HepG2 (cell line): ENCODE results near the gene MLLT1. TPM values are rescaled to one million over a fixed set of nuclear protein-coding genes. Genes with fewer than 3 reads are reported as not detected.

Source experiments
- ATAC-seq: fragments of 200-7000 bp; cut with Tn5 transposase; 3 replicates; pipeline ENCODE4 v1.9.1; 2020; ENCODE audit warnings: mild to moderate bottlenecking, moderate library complexity
- BruUV-seq: library from RNA; stranded (reverse); fragments of 400-500 nt; replicated peaks from 2 replicates; lab custom pipeline; 2021; lab: Mats Ljungman, UMichigan
- CTCF ChIA-PET: fragments of 300-600 bp; formaldehyde crosslinking; extraction: SDS; loops from one replicate; lab custom pipeline; 2021; ENCODE audit warnings: low total read pairs, inconsistent platforms, low intra/inter-chr PET ratio; lab: Yijun Ruan, JAX
- POLR2A ChIA-PET: fragments of 350-600 bp; sonication (Branson Sonifier 250); formaldehyde crosslinking; loops from one replicate; lab custom pipeline; 2020; ENCODE audit warnings: antibody characterized with exemption, inconsistent platforms; lab: Yijun Ruan, JAX
- DNase-seq: peaks from one replicate; pipeline ENCODE4 v3.0.0-alpha.2; 2015; ENCODE audit warnings: low spot score
- FAIRE-seq: peaks from 3 replicates; lab custom pipeline; 2011; peaks lifted over from hg19 to GRCh38; lab: Jason Lieb, UNC
- H2AFZ ChIP-seq: one replicate; pipeline ENCODE4 v1.6.1; 2011; ENCODE audit warnings: low read length, inconsistent platforms
- H3K27ac ChIP-seq: fragments of 300-600 bp; 3 replicates; pipeline ENCODE4 v1.8.0; 2011; ENCODE audit warnings: mixed run types, mild to moderate bottlenecking, mixed read lengths, low read length, inconsistent platforms; ENCODE audit not compliant: insufficient read depth; ENCODE audit errors: extremely low read length
- H3K27me3 ChIP-seq, 2 experiments: fragments of 200-600 bp in 1 of 2; 2 replicates in 1 of 2; 3 replicates in 1 of 2; pipeline versions ENCODE4 v1.6.0 to v1.8.0; 2011; ENCODE audit warnings: low read length in 2 of 2, mild to moderate bottlenecking in 2 of 2, moderate library complexity in 2 of 2, inconsistent platforms in 1 of 2; ENCODE audit not compliant: insufficient read depth in 2 of 2, control insufficient read depth in 1 of 2
- H3K36me3 ChIP-seq, 2 experiments: fragments of 200-600 bp in 1 of 2; replicated peaks in 1 of 2; 2 replicates in 1 of 2; 3 replicates in 1 of 2; pipeline versions ENCODE4 v1.5.1 to v1.8.0; 2011; ENCODE audit warnings: low read length in 2 of 2, inconsistent platforms in 1 of 2; ENCODE audit not compliant: insufficient read depth in 2 of 2, control insufficient read depth in 1 of 2
- H3K4me1 ChIP-seq: 2 replicates; pipeline ENCODE4 v1.5.1; 2012; ENCODE audit warnings: low read length, inconsistent platforms; ENCODE audit not compliant: insufficient read depth
- H3K4me2 ChIP-seq: 2 replicates; pipeline ENCODE4 v1.6.0; 2011; ENCODE audit warnings: low read depth, low read length, inconsistent platforms
- H3K4me3 ChIP-seq, 3 experiments: fragments of 200-600 bp in 1 of 3; sonication (generic), shearing (Covaris generic) in 1 of 3; replicated peaks in 1 of 3; 2 replicates each; pipeline ENCODE4 v1.5.1; 2011 to 2016; ENCODE audit warnings: low read length in 3 of 3, inconsistent platforms in 2 of 3, low read depth in 2 of 3, mild to moderate bottlenecking in 2 of 3, control low read depth in 1 of 3, mixed read lengths in 1 of 3; ENCODE audit not compliant: insufficient read depth in 1 of 3
- H3K79me2 ChIP-seq: one replicate; pipeline ENCODE4 v1.6.1; 2011; ENCODE audit warnings: low read length, inconsistent platforms; ENCODE audit not compliant: insufficient read depth
- H3K9ac ChIP-seq: 2 replicates; pipeline ENCODE4 v1.6.0; 2011; ENCODE audit warnings: mild to moderate bottlenecking, low read depth, low read length, inconsistent platforms; ENCODE audit not compliant: insufficient read depth
- H3K9me3 ChIP-seq: 2 replicates; pipeline ENCODE4 v1.5.1; 2012; ENCODE audit warnings: mild to moderate bottlenecking, low read length
- H4K20me1 ChIP-seq: 2 replicates; pipeline ENCODE4 v1.6.0; 2011; ENCODE audit warnings: inconsistent platforms, mild to moderate bottlenecking, low read length, moderate library complexity; ENCODE audit not compliant: insufficient read depth
- MED1 ChIP-seq: sonication (generic); formaldehyde crosslinking; IDR thresholded peaks from 2 replicates; pipeline ENCODE4 v1.4.0; 2020; ENCODE audit warnings: missing genetic modification reagents
- NFE2L2 ChIP-seq: fragments of 150-350 bp; IDR thresholded peaks from 2 replicates; pipeline ENCODE4 v1.6.1; 2014; ENCODE audit warnings: low read length
- ONECUT2 ChIP-seq: sonication (generic); formaldehyde crosslinking; IDR thresholded peaks from 2 replicates; pipeline ENCODE4 v1.4.0; 2020; ENCODE audit warnings: missing genetic modification reagents
- PHF21A ChIP-seq: sonication (generic); formaldehyde crosslinking; IDR thresholded peaks from 2 replicates; pipeline ENCODE4 v1.5.0; 2020; ENCODE audit warnings: mild to moderate bottlenecking, missing genetic modification reagents
- RBM39 ChIP-seq: fragments of 200-400 bp; formaldehyde crosslinking; IDR thresholded peaks from one replicate; pipeline ENCODE4 v1.6.1; 2018; ENCODE audit warnings: antibody characterized with exemption, mild to moderate bottlenecking, low read depth, low read length; ENCODE audit not compliant: poor library complexity, severe bottlenecking
- TBP ChIP-seq: sonication (generic); formaldehyde crosslinking; IDR thresholded peaks from 2 replicates; pipeline ENCODE4 v1.5.0; 2020; ENCODE audit warnings: missing genetic modification reagents
- ZBTB7B ChIP-seq: sonication (generic); formaldehyde crosslinking; IDR thresholded peaks from 2 replicates; pipeline ENCODE4 v1.4.0; 2020; ENCODE audit warnings: missing genetic modification reagents
- ZSCAN21 ChIP-seq: sonication (generic); formaldehyde crosslinking; IDR thresholded peaks from 2 replicates; pipeline ENCODE4 v1.8.0; 2022; ENCODE audit warnings: mild to moderate bottlenecking, missing genetic modification reagents, moderate library complexity, borderline replicate concordance
- whole genome bisulfite sequencing: methylation state at CpG from one replicate; pipeline ENCODE4 v1.1.6; 2017; ENCODE audit warnings: low lambda C conversion rate; 5-methylcytosine and 5-hydroxymethylcytosine counted together
- in situ Hi-C: cut with HindIII; loops from 2 replicates; pipeline ENCODE4 v1.10.0; 2017; ENCODE audit warnings: low pct_unique_long_range_greater_than_20kb; ENCODE audit not compliant: extremely low pct_ligation_motif_present
- intact Hi-C: fragments of 100-400 bp; cut with micrococcal nuclease; formaldehyde crosslinking; loops from one replicate; pipeline ENCODE4 v1.10.0; 2022; ENCODE audit not compliant: unreplicated experiment
- polyA plus RNA-seq, 8 experiments: library from polyadenylated mRNA; depleted of rRNA in 3 of 8; stranded (reverse) in 7 of 8; unstranded in 1 of 8; fragments of >200 nt; fragmentation: Illumina TruSeq in 4 of 8; extraction: Trizol in 4 of 8; gene quantifications; 2 replicates each; pipeline versions ENCODE4 v1.2.1 to v1.2.3, GENCODE V29; 2011 to 2016; ENCODE audit warnings: low read depth in 4 of 8, missing spikeins in 1 of 8, mixed read lengths in 1 of 8; ENCODE audit not compliant: insufficient read depth in 1 of 8
- total RNA-seq, 5 experiments: library from RNA; depleted of rRNA; stranded (reverse); fragments of >200 nt; fragmentation: Illumina TruSeq; extraction: Trizol; gene quantifications; 2 replicates each; pipeline ENCODE4 v1.2.3, GENCODE V29; 2016; ENCODE audit warnings: low read depth in 1 of 5
- TF ChIP-seq, protein P1 (sequence below): sonication (generic); formaldehyde crosslinking; IDR thresholded peaks from 2 replicates; pipeline ENCODE4 v1.5.0; 2020; ENCODE audit warnings: missing genetic modification reagents, mild to moderate bottlenecking, borderline replicate concordance

MLLT1 gene
- total and polyA plus RNA-seq, 2 of the 13 experiments (the other 11 are each of a cell fraction or from before 2014, with no cell fraction given), result 11.7 to 12.2 TPM

DNA sequence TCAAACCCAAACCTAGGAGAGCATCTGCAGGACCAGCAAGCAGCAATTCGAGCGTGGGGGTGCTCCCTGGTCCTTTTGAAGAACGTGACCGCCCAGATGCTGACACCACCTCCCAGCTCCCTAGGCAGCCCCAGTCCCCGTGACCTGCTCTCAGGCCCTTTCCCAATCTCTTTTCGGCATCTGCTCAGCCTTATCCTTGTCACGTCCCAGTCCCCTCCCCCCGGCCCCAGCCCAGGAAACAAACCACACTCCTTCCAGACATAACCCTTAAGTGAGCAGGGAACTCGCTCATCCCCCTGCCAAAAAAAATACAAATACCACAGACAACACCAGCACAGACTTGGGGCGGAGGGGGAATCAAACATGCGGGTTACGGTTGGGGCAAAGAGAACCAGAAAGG, 3.3 kb downstream of the MLLT1 start:
- H3K79me2 ChIP-seq, result peaks cover 79% of the 10 kb centered on the region
- intact Hi-C loops (no loop called here), in situ Hi-C loops (no loop called here)
- H3K4me3 ChIP-seq, result no peak overlapping the region
- ChIA-PET POLR2A (no interaction called here), CTCF (no interaction called here)
- H3K9me3 ChIP-seq, result no peaks in the 10 kb centered on the region
- peaks cover 0 to 9% of the 10 kb centered on the region in 2 experiments; a peak in 3 of 5 replicates for H3K36me3 ChIP-seq
- H3K4me1 ChIP-seq, result peaks cover 66% of the 10 kb centered on the region
- no peak overlapping the region for H3K4me2 ChIP-seq
- no peak overlapping the region for H3K9ac ChIP-seq
- FAIRE-seq, result no peak
- TF ChIP-seq ZSCAN21 (CRISPR knock-in tag) (no peak), ZBTB7B (CRISPR knock-in tag) (no peak), MED1 (CRISPR knock-in tag) (no peak), ONECUT2 (CRISPR knock-in tag) (no peak), NFE2L2 (no peak), PHF21A (CRISPR knock-in tag) (no peak), TBP (CRISPR knock-in tag) (no peak), RBM39 (no peak)
- TF ChIP-seq, protein P1, sequence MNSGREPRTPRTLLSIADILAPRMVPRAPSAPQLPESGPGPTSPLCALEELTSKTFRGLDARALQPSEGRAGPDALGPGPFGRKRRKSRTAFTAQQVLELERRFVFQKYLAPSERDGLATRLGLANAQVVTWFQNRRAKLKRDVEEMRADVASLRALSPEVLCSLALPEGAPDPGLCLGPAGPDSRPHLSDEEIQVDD (CRISPR knock-in tag), result no peak
- DNase-seq, result no peak
- 95% methylated on average over 12 of the region's 12 CpGs for WGBS
- no peak overlapping the region for H2AFZ ChIP-seq
- H4K20me1 ChIP-seq, result peaks cover 32% of the 10 kb centered on the region; the same call in 1 of the 2 replicates
- H3K27me3 ChIP-seq, result no peaks in the 10 kb centered on the region
- no peak for ATAC-seq
- H3K27ac ChIP-seq, result no peak overlapping the region
- BruUV-seq, result no TSS peak
